HepG2 (cell line): ENCODE measurements around the gene NUDCD3. TPM values are rescaled to one million over a fixed set of nuclear protein-coding genes. Genes with fewer than 3 reads are reported as not detected.

Experiments used
- ATAC-seq: fragments of 200-7000 bp; cut with Tn5 transposase; 3 replicates; pipeline ENCODE4 v1.9.1; 2020; ENCODE audit warnings: mild to moderate bottlenecking, moderate library complexity
- BruUV-seq: library from RNA; stranded (reverse); fragments of 400-500 nt; replicated peaks from 2 replicates; lab custom pipeline; 2021; lab: Mats Ljungman, UMichigan
- CTCF ChIA-PET: fragments of 300-600 bp; formaldehyde crosslinking; extraction: SDS; loops from one replicate; lab custom pipeline; 2021; ENCODE audit warnings: low total read pairs, inconsistent platforms, low intra/inter-chr PET ratio; lab: Yijun Ruan, JAX
- POLR2A ChIA-PET: fragments of 350-600 bp; sonication (Branson Sonifier 250); formaldehyde crosslinking; loops from one replicate; lab custom pipeline; 2020; ENCODE audit warnings: antibody characterized with exemption, inconsistent platforms; lab: Yijun Ruan, JAX
- DNase-seq: peaks from one replicate; pipeline ENCODE4 v3.0.0-alpha.2; 2015; ENCODE audit warnings: low spot score
- FAIRE-seq: peaks from 3 replicates; lab custom pipeline; 2011; peaks lifted over from hg19 to GRCh38; lab: Jason Lieb, UNC
- H2AFZ ChIP-seq: one replicate; pipeline ENCODE4 v1.6.1; 2011; ENCODE audit warnings: low read length, inconsistent platforms
- H3K27ac ChIP-seq: fragments of 300-600 bp; 3 replicates; pipeline ENCODE4 v1.8.0; 2011; ENCODE audit warnings: mixed run types, mild to moderate bottlenecking, mixed read lengths, low read length, inconsistent platforms; ENCODE audit not compliant: insufficient read depth; ENCODE audit errors: extremely low read length
- H3K27me3 ChIP-seq, 2 experiments: fragments of 200-600 bp in 1 of 2; 2 replicates in 1 of 2; 3 replicates in 1 of 2; pipeline versions ENCODE4 v1.6.0 to v1.8.0; 2011; ENCODE audit warnings: low read length in 2 of 2, mild to moderate bottlenecking in 2 of 2, moderate library complexity in 2 of 2, inconsistent platforms in 1 of 2; ENCODE audit not compliant: insufficient read depth in 2 of 2, control insufficient read depth in 1 of 2
- H3K36me3 ChIP-seq, 2 experiments: fragments of 200-600 bp in 1 of 2; replicated peaks in 1 of 2; 2 replicates in 1 of 2; 3 replicates in 1 of 2; pipeline versions ENCODE4 v1.5.1 to v1.8.0; 2011; ENCODE audit warnings: low read length in 2 of 2, inconsistent platforms in 1 of 2; ENCODE audit not compliant: insufficient read depth in 2 of 2, control insufficient read depth in 1 of 2
- H3K4me1 ChIP-seq: 2 replicates; pipeline ENCODE4 v1.5.1; 2012; ENCODE audit warnings: low read length, inconsistent platforms; ENCODE audit not compliant: insufficient read depth
- H3K4me2 ChIP-seq: 2 replicates; pipeline ENCODE4 v1.6.0; 2011; ENCODE audit warnings: low read depth, low read length, inconsistent platforms
- H3K4me3 ChIP-seq, 3 experiments: fragments of 200-600 bp in 1 of 3; sonication (generic), shearing (Covaris generic) in 1 of 3; replicated peaks in 1 of 3; 2 replicates each; pipeline ENCODE4 v1.5.1; 2011 to 2016; ENCODE audit warnings: low read length in 3 of 3, inconsistent platforms in 2 of 3, low read depth in 2 of 3, mild to moderate bottlenecking in 2 of 3, control low read depth in 1 of 3, mixed read lengths in 1 of 3; ENCODE audit not compliant: insufficient read depth in 1 of 3
- H3K79me2 ChIP-seq: one replicate; pipeline ENCODE4 v1.6.1; 2011; ENCODE audit warnings: low read length, inconsistent platforms; ENCODE audit not compliant: insufficient read depth
- H3K9ac ChIP-seq: 2 replicates; pipeline ENCODE4 v1.6.0; 2011; ENCODE audit warnings: mild to moderate bottlenecking, low read depth, low read length, inconsistent platforms; ENCODE audit not compliant: insufficient read depth
- H3K9me3 ChIP-seq: 2 replicates; pipeline ENCODE4 v1.5.1; 2012; ENCODE audit warnings: mild to moderate bottlenecking, low read length
- H4K20me1 ChIP-seq: 2 replicates; pipeline ENCODE4 v1.6.0; 2011; ENCODE audit warnings: inconsistent platforms, mild to moderate bottlenecking, low read length, moderate library complexity; ENCODE audit not compliant: insufficient read depth
- CBX2 ChIP-seq, 2 experiments: fragments of 200-600 bp in 1 of 2; sonication (generic); formaldehyde crosslinking in 1 of 2; IDR thresholded peaks; 2 replicates each; pipeline versions ENCODE4 v1.7.0 to v1.8.1; 2018 to 2022; ENCODE audit warnings: low read depth in 2 of 2, low read length in 1 of 2, mild to moderate bottlenecking in 1 of 2, missing genetic modification reagents in 1 of 2
- CEBPB ChIP-seq: IDR thresholded peaks from 2 replicates; pipeline ENCODE4 v1.6.1; 2011; ENCODE audit warnings: low read depth, low read length, improper control_type of control experiment, borderline replicate concordance
- EEA1 ChIP-seq: sonication (generic); formaldehyde crosslinking; IDR thresholded peaks from 2 replicates; pipeline ENCODE4 v1.5.1; 2020; ENCODE audit warnings: mild to moderate bottlenecking, missing genetic modification reagents, borderline replicate concordance
- POLR2A ChIP-seq, 2 experiments: IDR thresholded peaks; 2 replicates each; pipeline ENCODE4 v1.6.1; 2011; ENCODE audit warnings: low read depth in 2 of 2, low read length in 2 of 2, mild to moderate bottlenecking in 1 of 2, moderate library complexity in 1 of 2; ENCODE audit not compliant: insufficient read depth in 1 of 2
- SCMH1 ChIP-seq: sonication (generic); formaldehyde crosslinking; IDR thresholded peaks from 2 replicates; pipeline ENCODE4 v1.9.0; 2021; ENCODE audit warnings: missing genetic modification reagents, mild to moderate bottlenecking, borderline replicate concordance
- TGIF2 ChIP-seq: IDR thresholded peaks from 2 replicates; pipeline ENCODE4 v1.6.1; 2016; ENCODE audit warnings: control low read depth, missing compliant biosample characterization
- ZNF256 ChIP-seq: sonication (generic); formaldehyde crosslinking; conservative IDR thresholded peaks from 2 replicates; pipeline ENCODE4 v1.4.0; 2020; ENCODE audit warnings: missing genetic modification reagents
- ZNF431 ChIP-seq: sonication (generic); formaldehyde crosslinking; IDR thresholded peaks from 2 replicates; pipeline ENCODE4 v1.9.0; 2022; ENCODE audit warnings: missing genetic modification reagents, low read depth, mild to moderate bottlenecking, borderline replicate concordance
- ZNF609 ChIP-seq: sonication (generic); formaldehyde crosslinking; IDR thresholded peaks from 2 replicates; pipeline ENCODE4 v1.4.0; 2020; ENCODE audit warnings: mild to moderate bottlenecking, missing genetic modification reagents, borderline replicate concordance
- WGBS: methylation state at CpG from one replicate; pipeline ENCODE4 v1.1.6; 2017; ENCODE audit warnings: low lambda C conversion rate; 5-methylcytosine and 5-hydroxymethylcytosine counted together
- in situ Hi-C: cut with HindIII; loops from 2 replicates; pipeline ENCODE4 v1.10.0; 2017; ENCODE audit warnings: low pct_unique_long_range_greater_than_20kb; ENCODE audit not compliant: extremely low pct_ligation_motif_present
- intact Hi-C: fragments of 100-400 bp; cut with micrococcal nuclease; formaldehyde crosslinking; loops from one replicate; pipeline ENCODE4 v1.10.0; 2022; ENCODE audit not compliant: unreplicated experiment
- polyA plus RNA-seq, 8 experiments: library from polyadenylated mRNA; depleted of rRNA in 3 of 8; stranded (reverse) in 7 of 8; unstranded in 1 of 8; fragments of >200 nt; fragmentation: Illumina TruSeq in 4 of 8; extraction: Trizol in 4 of 8; gene quantifications; 2 replicates each; pipeline versions ENCODE4 v1.2.1 to v1.2.3, GENCODE V29; 2011 to 2016; ENCODE audit warnings: low read depth in 4 of 8, missing spikeins in 1 of 8, mixed read lengths in 1 of 8; ENCODE audit not compliant: insufficient read depth in 1 of 8
- total RNA-seq, 5 experiments: library from RNA; depleted of rRNA; stranded (reverse); fragments of >200 nt; fragmentation: Illumina TruSeq; extraction: Trizol; gene quantifications; 2 replicates each; pipeline ENCODE4 v1.2.3, GENCODE V29; 2016; ENCODE audit warnings: low read depth in 1 of 5
- TF ChIP-seq, protein P1 (sequence below): IDR thresholded peaks from 2 replicates; pipeline ENCODE4 v1.6.1; 2016; ENCODE audit warnings: missing compliant biosample characterization, missing genetic modification reagents, borderline replicate concordance
- TF ChIP-seq, protein P2 (sequence below): sonication (generic); formaldehyde crosslinking; IDR thresholded peaks from 2 replicates; pipeline ENCODE4 v1.4.0; 2020; ENCODE audit warnings: missing genetic modification reagents

Gene NUDCD3
- total and polyA plus RNA-seq, 2 of the 13 experiments (the other 11 are each of a cell fraction or from before 2014, with no cell fraction given) = 20.8 to 49.9 TPM

DNA sequence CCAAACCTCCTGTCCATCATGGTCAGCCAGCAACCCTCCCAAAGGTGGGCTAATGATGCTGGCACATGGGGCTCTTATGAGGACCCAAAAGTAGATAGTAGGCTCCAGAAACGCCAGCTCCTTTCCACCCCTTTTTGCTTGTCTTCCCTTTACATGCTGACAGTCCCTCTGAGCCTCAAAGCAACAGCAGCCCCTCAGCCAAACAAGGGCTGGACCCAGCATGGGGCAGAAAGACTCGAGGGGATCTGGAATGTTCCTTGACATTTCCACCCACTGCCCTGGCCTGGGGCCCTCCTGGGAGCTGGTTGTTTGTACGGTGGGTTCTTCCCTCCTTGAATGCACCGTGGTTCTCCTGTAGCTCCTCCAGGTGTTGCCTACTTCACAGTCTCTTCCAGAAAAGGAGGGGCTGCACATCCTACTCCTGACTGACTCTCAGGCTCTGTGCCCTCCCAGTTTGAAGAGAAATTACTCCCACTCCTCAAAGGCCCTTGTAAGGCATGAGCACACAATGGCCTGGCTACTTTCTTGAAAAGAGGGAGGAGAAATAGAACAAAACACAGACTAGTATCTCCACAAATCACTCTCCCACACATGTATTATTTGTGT lies 21.5 kb upstream of the NUDCD3 start (continued):
- TF ChIP-seq ZNF609 (CRISPR knock-in tag) (no peak), POLR2A (IDR thresholded peaks at IDR 0.05; ENCODE audit: insufficient read depth in 1 of 2, low read depth in 2 of 2, low read length in 2 of 2) (peak in 1 of 2 experiments; percentile 18; a peak in 1 of 4 replicates)

GRCh38 chr7:44511236-44511635 lies 20.8 kb upstream of the NUDCD3 start:
- POLR2A ChIA-PET = interaction anchor here (1.4 kb wide), 1 partner anchor 63 kb away, joined by 3 read pairs; the partner anchor contains the start of gene DDX56
- FAIRE-seq (no peak), ATAC-seq (peak; percentile 25; the same call in 2 of the 3 replicates)
- Histone ChIP-seq H4K20me1 (no peaks in the 10 kb centered on the region), H3K79me2 (no peaks in the 10 kb centered on the region), H3K27ac (no peak overlapping the region), H3K9me3 (no peaks in the 10 kb centered on the region), H2AFZ (no peak overlapping the region), H3K4me1 (peaks cover 11% of the 10 kb centered on the region), H3K9ac (no peak overlapping the region), H3K4me3 (no peak overlapping the region)
- in situ Hi-C loops (no loop called here), intact Hi-C loops (no loop called here)
- CTCF ChIA-PET = no interaction called here
- 68% methylated on average over 1 of the region's 1 CpG for WGBS
- TF ChIP-seq CEBPB (no peak), ZNF256 (CRISPR knock-in tag) (no peak), ZNF431 (no peak), SCMH1 (CRISPR knock-in tag) (no peak), TGIF2 (CRISPR knock-in tag) (no peak), CBX2 (IDR thresholded peaks at IDR 0.05; ENCODE audit: low read depth, low read length) (no peak), CBX2 (CRISPR knock-in tag; IDR thresholded peaks at IDR 0.05; ENCODE audit: low read depth) (no peak), EEA1 (CRISPR knock-in tag) (no peak)
- TF ChIP-seq, protein P1, sequence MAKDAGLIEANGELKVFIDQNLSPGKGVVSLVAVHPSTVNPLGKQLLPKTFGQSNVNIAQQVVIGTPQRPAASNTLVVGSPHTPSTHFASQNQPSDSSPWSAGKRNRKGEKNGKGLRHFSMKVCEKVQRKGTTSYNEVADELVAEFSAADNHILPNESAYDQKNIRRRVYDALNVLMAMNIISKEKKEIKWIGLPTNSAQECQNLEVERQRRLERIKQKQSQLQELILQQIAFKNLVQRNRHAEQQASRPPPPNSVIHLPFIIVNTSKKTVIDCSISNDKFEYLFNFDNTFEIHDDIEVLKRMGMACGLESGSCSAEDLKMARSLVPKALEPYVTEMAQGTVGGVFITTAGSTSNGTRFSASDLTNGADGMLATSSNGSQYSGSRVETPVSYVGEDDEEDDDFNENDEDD (CRISPR knock-in tag) = no peak
- TF ChIP-seq, protein P2, sequence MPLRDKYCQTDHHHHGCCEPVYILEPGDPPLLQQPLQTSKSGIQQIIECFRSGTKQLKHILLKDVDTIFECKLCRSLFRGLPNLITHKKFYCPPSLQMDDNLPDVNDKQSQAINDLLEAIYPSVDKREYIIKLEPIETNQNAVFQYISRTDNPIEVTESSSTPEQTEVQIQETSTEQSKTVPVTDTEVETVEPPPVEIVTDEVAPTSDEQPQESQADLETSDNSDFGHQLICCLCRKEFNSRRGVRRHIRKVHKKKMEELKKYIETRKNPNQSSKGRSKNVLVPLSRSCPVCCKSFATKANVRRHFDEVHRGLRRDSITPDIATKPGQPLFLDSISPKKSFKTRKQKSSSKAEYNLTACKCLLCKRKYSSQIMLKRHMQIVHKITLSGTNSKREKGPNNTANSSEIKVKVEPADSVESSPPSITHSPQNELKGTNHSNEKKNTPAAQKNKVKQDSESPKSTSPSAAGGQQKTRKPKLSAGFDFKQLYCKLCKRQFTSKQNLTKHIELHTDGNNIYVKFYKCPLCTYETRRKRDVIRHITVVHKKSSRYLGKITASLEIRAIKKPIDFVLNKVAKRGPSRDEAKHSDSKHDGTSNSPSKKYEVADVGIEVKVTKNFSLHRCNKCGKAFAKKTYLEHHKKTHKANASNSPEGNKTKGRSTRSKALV (CRISPR knock-in tag) = no peak
- TF ChIP-seq, all 625 proteins: peak for 0
- Histone ChIP-seq H3K36me3 (peaks cover 8 to 21% of the 10 kb centered on the region in 2 experiments; a peak in 4 of 5 replicates), H3K27me3 (no peaks in the 10 kb centered on the region), H3K4me2 (no peak overlapping the region)
- DNase-seq = no peak
- BruUV-seq = TSS peak; percentile 42
